Prostate gland (tissue), 2 donors: Measurements from ENCODE around the gene AKAP12. TPM values are rescaled to one million over a fixed set of nuclear protein-coding genes. Genes with fewer than 3 reads are reported as not detected.

Experiments used
- DNase-seq: peaks from one replicate; pipeline ENCODE4 v3.0.0-alpha.2; 2019; ENCODE audit warnings: low spot score
- H3K27ac ChIP-seq, 2 donors: fragments of 200-600 bp; sonication (generic); 2 replicates each; pipeline ENCODE4 v1.5.1; 2017 to 2019
- H3K27me3 ChIP-seq: fragments of 200-600 bp; sonication (generic); replicated peaks from 2 replicates; pipeline ENCODE4 v1.5.1; 2019; ENCODE audit not compliant: insufficient read depth
- H3K36me3 ChIP-seq, 2 donors: fragments of 200-600 bp; sonication (generic); 1 replicate in 1 of 2; 2 replicates in 1 of 2; pipeline versions ENCODE4 v1.5.1 to v1.8.1; 2017 to 2019
- H3K4me1 ChIP-seq: fragments of 200-600 bp; sonication (generic); replicated peaks from 2 replicates; pipeline ENCODE4 v1.5.1; 2019
- H3K4me3 ChIP-seq, 2 donors: fragments of 200-600 bp; sonication (generic); 2 replicates each; pipeline ENCODE4 v1.5.1; 2017 to 2019
- H3K9me3 ChIP-seq: fragments of 200-600 bp; sonication (generic); 2 replicates; pipeline ENCODE4 v1.5.1; 2017
- CTCF ChIP-seq, 4 experiments: fragments of 200-600 bp in 2 of 4; fragments of 450-650 bp in 2 of 4; sonication (generic) in 2 of 4; IDR thresholded peaks; 1 replicate in 3 of 4; 2 replicates in 1 of 4; pipeline ENCODE4 v1.5.1; 2016 to 2019; ENCODE audit warnings: antibody characterized with exemption in 4 of 4, mild to moderate bottlenecking in 2 of 4, moderate library complexity in 2 of 4
- POLR2A ChIP-seq: fragments of 450-650 bp; IDR thresholded peaks from one replicate; pipeline ENCODE4 v1.6.1; 2016; ENCODE audit warnings: antibody characterized with exemption, mild to moderate bottlenecking
- POLR2AphosphoS5 ChIP-seq: sonication (generic); formaldehyde crosslinking; IDR thresholded peaks from one replicate; pipeline ENCODE4 v1.6.1; 2017; ENCODE audit warnings: antibody characterized with exemption
- WGBS: methylation state at CpG from one replicate; pipeline ENCODE4 v1.1.5; 2018; 5-methylcytosine and 5-hydroxymethylcytosine counted together
- intact Hi-C: fragments of 100-400 bp; cut with DNase I; formaldehyde crosslinking; loops from one replicate; pipeline ENCODE4 v1.14.2; 2022
- total RNA-seq, 2 donors: library from RNA; depleted of rRNA; stranded (reverse); fragments of >200 nt; gene quantifications; one replicate each; pipeline ENCODE4 v1.1.0, GENCODE V29; 2016

Gene AKAP12
- total RNA-seq, 2 donors from 2014 or later, result 29.4 to 159 TPM

GRCh38 chr6:151290877-151291721, 51.3 kb downstream of the AKAP12 start:
- Histone ChIP-seq H3K27me3 (no peaks in the 10 kb centered on the region), H3K4me1 (no peaks in the 10 kb centered on the region), H3K27ac (peak overlapping the region in 1 of 2 donors; percentile 31), H3K4me3 (no peak overlapping the region), H3K9me3 (no peaks in the 10 kb centered on the region), H3K36me3 (no peaks in the 10 kb centered on the region)
- no peak for TF ChIP-seq CTCF (IDR thresholded peaks at IDR 0.05)
- no peak for TF ChIP-seq POLR2A
- intact Hi-C loops, result loop anchor here (10.0 kb wide), 1 partner anchor 46 kb away; no protein-coding TSS in a partner anchor
- 50% methylated on average over 11 of the region's 11 CpGs for WGBS
- no peak for DNase-seq

GRCh38 chr6:151291722-151292059, 51.9 kb downstream of the AKAP12 start:
- no peak overlapping the region for H3K4me3 ChIP-seq
- H3K4me1 ChIP-seq, result no peaks in the 10 kb centered on the region
- no peaks in the 10 kb centered on the region for H3K27me3 ChIP-seq
- intact Hi-C loops, result loop anchor here (10.0 kb wide), 1 partner anchor 47 kb away; no protein-coding TSS in a partner anchor
- DNase-seq, result no peak
- TF ChIP-seq CTCF (IDR thresholded peaks at IDR 0.05) (no peak), POLR2AphosphoS5 (no peak), POLR2A (no peak)
- no peaks in the 10 kb centered on the region for H3K36me3 ChIP-seq
- H3K27ac ChIP-seq, result no peak overlapping the region
- H3K9me3 ChIP-seq, result no peaks in the 10 kb centered on the region
- 49% methylated on average over 2 of the region's 2 CpGs for WGBS

- Histone ChIP-seq H3K4me1 (no peaks in the 10 kb centered on the region), H3K27ac (peak overlapping the region in 1 of 2 donors; percentile 19), H3K27me3 (no peaks in the 10 kb centered on the region), H3K36me3 (no peaks in the 10 kb centered on the region), H3K9me3 (no peaks in the 10 kb centered on the region), H3K4me3 (no peak overlapping the region)
- TF ChIP-seq POLR2AphosphoS5, result no peak
- TF ChIP-seq CTCF (IDR thresholded peaks at IDR 0.05), result no peak
- TF ChIP-seq POLR2A, result no peak
- no peak for DNase-seq
- intact Hi-C loops, result loop anchor here (10.0 kb wide), 1 partner anchor 48 kb away; no protein-coding TSS in a partner anchor
- WGBS, result 69% methylated on average over 5 of the region's 5 CpGs
Measured at GRCh38 chr6:151292974-151293687, 53.4 kb downstream of the AKAP12 start.

- 74% methylated on average over 3 of the region's 3 CpGs for WGBS
- no peak for TF ChIP-seq CTCF (IDR thresholded peaks at IDR 0.05)
- no peak for TF ChIP-seq POLR2A
- intact Hi-C loops, result loop anchor here (10.0 kb wide), 1 partner anchor 49 kb away; no protein-coding TSS in a partner anchor
- DNase-seq, result no peak
- H3K27me3 ChIP-seq, result no peaks in the 10 kb centered on the region
- H3K27ac ChIP-seq, result no peak overlapping the region
- H3K36me3 ChIP-seq, result no peaks in the 10 kb centered on the region
- H3K4me1 ChIP-seq, result no peaks in the 10 kb centered on the region
- H3K9me3 ChIP-seq, result no peaks in the 10 kb centered on the region
- H3K4me3 ChIP-seq, result no peak overlapping the region
Measured at GRCh38 chr6:151293688-151294016, 53.9 kb downstream of the AKAP12 start.
